Liver (tissue), 9 donors: ENCODE measurements around the gene NHLRC1. TPM values are rescaled to one million over a fixed set of nuclear protein-coding genes. Genes with fewer than 3 reads are reported as not detected.
A peak's percentile ranks its signal among the peaks of the same experiment; 100 is the strongest.

Source experiments
- DNase-seq: peaks from one replicate; pipeline ENCODE4 v3.0.0-alpha.2; 2017; ENCODE audit warnings: low spot score
- H3K27ac ChIP-seq, 2 donors: one replicate each; pipeline ENCODE4 v1.7.0; 2013; ENCODE audit warnings: inconsistent platforms in 2 of 2, low read length in 2 of 2, control low read depth in 1 of 2, low read depth in 1 of 2, mild to moderate bottlenecking in 1 of 2
- H3K27me3 ChIP-seq, 4 donors: one replicate each; pipeline versions ENCODE4 v1.6.1 to v1.7.0; 2013; ENCODE audit warnings: low read length in 3 of 4, inconsistent platforms in 1 of 4, mild to moderate bottlenecking in 1 of 4, moderate library complexity in 1 of 4; ENCODE audit not compliant: control insufficient read depth in 4 of 4, insufficient read depth in 4 of 4
- H3K36me3 ChIP-seq, 4 donors: one replicate each; pipeline versions ENCODE4 v1.6.1 to v1.7.0; 2013; ENCODE audit warnings: low read length in 3 of 4, mild to moderate bottlenecking in 3 of 4, low read depth in 1 of 4, moderate library complexity in 1 of 4; ENCODE audit not compliant: control insufficient read depth in 4 of 4, insufficient read depth in 3 of 4
- H3K4me1 ChIP-seq, 4 donors: one replicate each; pipeline versions ENCODE4 v1.6.1 to v1.7.0; 2013; ENCODE audit warnings: low read length in 3 of 4, mild to moderate bottlenecking in 3 of 4, moderate library complexity in 1 of 4; ENCODE audit not compliant: control insufficient read depth in 4 of 4, insufficient read depth in 4 of 4
- H3K4me3 ChIP-seq, 3 donors: one replicate each; pipeline versions ENCODE4 v1.6.1 to v1.7.0; 2013; ENCODE audit warnings: low read length in 3 of 3, control low read depth in 1 of 3, low read depth in 1 of 3, mild to moderate bottlenecking in 1 of 3
- H3K9ac ChIP-seq, 2 donors: one replicate each; pipeline ENCODE4 v1.7.0; 2013; ENCODE audit warnings: low read length in 2 of 2, mild to moderate bottlenecking in 2 of 2, moderate library complexity in 2 of 2, control low read depth in 1 of 2, low read depth in 1 of 2
- H3K9me3 ChIP-seq, 4 donors: one replicate each; pipeline versions ENCODE4 v1.6.1 to v1.7.0; 2013; ENCODE audit warnings: low read length in 3 of 4; ENCODE audit not compliant: control insufficient read depth in 4 of 4
- EGR1 ChIP-seq, 2 donors: IDR thresholded peaks; 2 replicates each; pipeline ENCODE4 v1.6.1; 2016 to 2018; ENCODE audit warnings: antibody characterized with exemption in 2 of 2, low read depth in 2 of 2
- FOXA1 ChIP-seq: IDR thresholded peaks from 2 replicates; pipeline ENCODE4 v1.6.1; 2016; ENCODE audit warnings: antibody characterized with exemption
- FOXA2 ChIP-seq: IDR thresholded peaks from 2 replicates; pipeline ENCODE4 v1.6.1; 2016; ENCODE audit warnings: antibody characterized with exemption
- GABPA ChIP-seq, 2 donors: IDR thresholded peaks in 1 of 2; conservative IDR thresholded peaks in 1 of 2; 2 replicates each; pipeline ENCODE4 v1.6.1; 2016; ENCODE audit warnings: antibody characterized with exemption in 2 of 2, mild to moderate bottlenecking in 1 of 2, moderate library complexity in 1 of 2
- HNF4A ChIP-seq, 2 donors: conservative IDR thresholded peaks; 2 replicates each; pipeline ENCODE4 v1.6.1; 2016; ENCODE audit warnings: antibody characterized with exemption in 2 of 2, mild to moderate bottlenecking in 2 of 2
- HNF4G ChIP-seq: IDR thresholded peaks from 2 replicates; pipeline ENCODE4 v1.6.1; 2016; ENCODE audit warnings: antibody characterized with exemption
- JUND ChIP-seq, 2 donors: IDR thresholded peaks; 2 replicates each; pipeline ENCODE4 v1.6.1; 2016; ENCODE audit warnings: antibody characterized with exemption in 2 of 2
- NR2F2 ChIP-seq: IDR thresholded peaks from 2 replicates; pipeline ENCODE4 v1.6.1; 2016; ENCODE audit warnings: antibody characterized with exemption
- RAD21 ChIP-seq, 2 donors: IDR thresholded peaks; 2 replicates each; pipeline ENCODE4 v1.6.1; 2016; ENCODE audit warnings: antibody characterized with exemption in 2 of 2, mild to moderate bottlenecking in 2 of 2
- RXRA ChIP-seq, 2 donors: IDR thresholded peaks; 2 replicates each; pipeline ENCODE4 v1.6.1; 2017 to 2018; ENCODE audit warnings: antibody characterized with exemption in 2 of 2, mild to moderate bottlenecking in 1 of 2
- SP1 ChIP-seq: IDR thresholded peaks from 2 replicates; pipeline ENCODE4 v1.6.1; 2018; ENCODE audit warnings: antibody characterized with exemption, mild to moderate bottlenecking
- TAF1 ChIP-seq: conservative IDR thresholded peaks from 2 replicates; pipeline ENCODE4 v1.6.1; 2016; ENCODE audit warnings: antibody characterized with exemption, mild to moderate bottlenecking
- YY1 ChIP-seq: IDR thresholded peaks from 2 replicates; pipeline ENCODE4 v1.6.1; 2016; ENCODE audit warnings: antibody characterized with exemption, mild to moderate bottlenecking
- WGBS: extraction: QIAGEN DNeasy Blood & Tissue Kit; methylation state at CpG from one replicate; pipeline ENCODE4 v1.1.7; 2013; 5-methylcytosine and 5-hydroxymethylcytosine counted together
- polyA plus RNA-seq, 2 donors: library from polyadenylated mRNA; stranded (reverse) in 1 of 2; unstranded in 1 of 2; fragments of 200-250 nt in 1 of 2; fragments of >200 nt in 1 of 2; fragmentation: Nextera tagmentation in 1 of 2; extraction: Ambion mirVana in 1 of 2; gene quantifications; one replicate each; pipeline versions ENCODE4 v1.2.1 to v1.2.3, GENCODE V29; 2013 to 2015
- total RNA-seq, 2 donors: library from RNA; depleted of rRNA; stranded (reverse); fragments of >200 nt; gene quantifications; one replicate each; pipeline ENCODE4 v1.2.3, GENCODE V29; 2014
- TF ChIP-seq, protein P1 (sequence below): IDR thresholded peaks from 2 replicates; pipeline ENCODE4 v1.6.1; 2016; ENCODE audit warnings: antibody characterized with exemption
- TF ChIP-seq, protein P2 (sequence below): fragments of 150-350 bp; IDR thresholded peaks from 2 replicates; pipeline ENCODE4 v1.5.1; 2017; ENCODE audit warnings: improper control_type of control experiment, low read depth, low read length; ENCODE audit not compliant: missing input control
- TF ChIP-seq, protein P3 (sequence below): IDR thresholded peaks from 2 replicates; pipeline ENCODE4 v1.6.1; 2016; ENCODE audit warnings: antibody characterized with exemption, mild to moderate bottlenecking
- TF ChIP-seq, protein P4 (sequence below): IDR thresholded peaks from 2 replicates; pipeline ENCODE4 v1.6.1; 2016; ENCODE audit warnings: antibody characterized with exemption
- TF ChIP-seq, protein P5 (sequence below): IDR thresholded peaks from 2 replicates; pipeline ENCODE4 v1.6.1; 2016; ENCODE audit warnings: antibody characterized with exemption
- donor health status: healthy.
- donor health status: healthy.
- donor health status: healthy.
- donor health status: healthy.
- donor health status: healthy.

NHLRC1 gene
- total and polyA plus RNA-seq, 4 donors: 2.1 to 4.4 (median 3.0) TPM

DNA sequence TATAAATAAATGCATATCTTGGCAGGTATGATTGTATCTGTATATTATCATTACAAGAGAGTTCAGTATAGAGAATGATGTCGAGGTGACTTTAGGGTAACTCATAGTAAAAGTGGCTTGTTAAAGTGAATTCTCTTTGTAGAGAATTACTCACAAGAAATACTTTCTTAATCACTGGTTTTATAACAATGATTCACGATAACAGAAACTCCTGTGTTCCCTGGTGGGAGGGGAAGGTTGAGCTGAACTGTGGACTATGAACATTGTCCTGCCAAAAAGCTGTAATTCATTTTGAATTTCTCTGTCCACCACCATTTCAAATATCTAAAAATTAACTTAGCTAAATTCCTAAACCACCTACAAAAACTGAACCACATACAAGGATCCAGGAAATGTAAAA is 24.7 kb upstream of the NHLRC1 start:
- DNase-seq: no peak
- TF ChIP-seq, protein P1, sequence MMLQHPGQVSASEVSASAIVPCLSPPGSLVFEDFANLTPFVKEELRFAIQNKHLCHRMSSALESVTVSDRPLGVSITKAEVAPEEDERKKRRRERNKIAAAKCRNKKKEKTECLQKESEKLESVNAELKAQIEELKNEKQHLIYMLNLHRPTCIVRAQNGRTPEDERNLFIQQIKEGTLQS: no peak
- TF ChIP-seq JUND (IDR thresholded peaks at IDR 0.05): peak; percentile 30 to 51
- TF ChIP-seq, protein P2, sequence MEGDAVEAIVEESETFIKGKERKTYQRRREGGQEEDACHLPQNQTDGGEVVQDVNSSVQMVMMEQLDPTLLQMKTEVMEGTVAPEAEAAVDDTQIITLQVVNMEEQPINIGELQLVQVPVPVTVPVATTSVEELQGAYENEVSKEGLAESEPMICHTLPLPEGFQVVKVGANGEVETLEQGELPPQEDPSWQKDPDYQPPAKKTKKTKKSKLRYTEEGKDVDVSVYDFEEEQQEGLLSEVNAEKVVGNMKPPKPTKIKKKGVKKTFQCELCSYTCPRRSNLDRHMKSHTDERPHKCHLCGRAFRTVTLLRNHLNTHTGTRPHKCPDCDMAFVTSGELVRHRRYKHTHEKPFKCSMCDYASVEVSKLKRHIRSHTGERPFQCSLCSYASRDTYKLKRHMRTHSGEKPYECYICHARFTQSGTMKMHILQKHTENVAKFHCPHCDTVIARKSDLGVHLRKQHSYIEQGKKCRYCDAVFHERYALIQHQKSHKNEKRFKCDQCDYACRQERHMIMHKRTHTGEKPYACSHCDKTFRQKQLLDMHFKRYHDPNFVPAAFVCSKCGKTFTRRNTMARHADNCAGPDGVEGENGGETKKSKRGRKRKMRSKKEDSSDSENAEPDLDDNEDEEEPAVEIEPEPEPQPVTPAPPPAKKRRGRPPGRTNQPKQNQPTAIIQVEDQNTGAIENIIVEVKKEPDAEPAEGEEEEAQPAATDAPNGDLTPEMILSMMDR: no peak
- no peak for TF ChIP-seq FOXA1
- TF ChIP-seq GABPA (IDR thresholded peaks at IDR 0.05 in 1 of 2, conservative IDR thresholded peaks at IDR 0.05 in 1 of 2): no peak
- TF ChIP-seq EGR1 (IDR thresholded peaks at IDR 0.05; ENCODE audit: low read depth in 2 of 2): no peak
- TF ChIP-seq SP1: peak; percentile 66
- peak; percentile 95 to 98 for TF ChIP-seq HNF4A (conservative IDR thresholded peaks at IDR 0.05)
- no peak for TF ChIP-seq NR2F2
- TF ChIP-seq, protein P3, sequence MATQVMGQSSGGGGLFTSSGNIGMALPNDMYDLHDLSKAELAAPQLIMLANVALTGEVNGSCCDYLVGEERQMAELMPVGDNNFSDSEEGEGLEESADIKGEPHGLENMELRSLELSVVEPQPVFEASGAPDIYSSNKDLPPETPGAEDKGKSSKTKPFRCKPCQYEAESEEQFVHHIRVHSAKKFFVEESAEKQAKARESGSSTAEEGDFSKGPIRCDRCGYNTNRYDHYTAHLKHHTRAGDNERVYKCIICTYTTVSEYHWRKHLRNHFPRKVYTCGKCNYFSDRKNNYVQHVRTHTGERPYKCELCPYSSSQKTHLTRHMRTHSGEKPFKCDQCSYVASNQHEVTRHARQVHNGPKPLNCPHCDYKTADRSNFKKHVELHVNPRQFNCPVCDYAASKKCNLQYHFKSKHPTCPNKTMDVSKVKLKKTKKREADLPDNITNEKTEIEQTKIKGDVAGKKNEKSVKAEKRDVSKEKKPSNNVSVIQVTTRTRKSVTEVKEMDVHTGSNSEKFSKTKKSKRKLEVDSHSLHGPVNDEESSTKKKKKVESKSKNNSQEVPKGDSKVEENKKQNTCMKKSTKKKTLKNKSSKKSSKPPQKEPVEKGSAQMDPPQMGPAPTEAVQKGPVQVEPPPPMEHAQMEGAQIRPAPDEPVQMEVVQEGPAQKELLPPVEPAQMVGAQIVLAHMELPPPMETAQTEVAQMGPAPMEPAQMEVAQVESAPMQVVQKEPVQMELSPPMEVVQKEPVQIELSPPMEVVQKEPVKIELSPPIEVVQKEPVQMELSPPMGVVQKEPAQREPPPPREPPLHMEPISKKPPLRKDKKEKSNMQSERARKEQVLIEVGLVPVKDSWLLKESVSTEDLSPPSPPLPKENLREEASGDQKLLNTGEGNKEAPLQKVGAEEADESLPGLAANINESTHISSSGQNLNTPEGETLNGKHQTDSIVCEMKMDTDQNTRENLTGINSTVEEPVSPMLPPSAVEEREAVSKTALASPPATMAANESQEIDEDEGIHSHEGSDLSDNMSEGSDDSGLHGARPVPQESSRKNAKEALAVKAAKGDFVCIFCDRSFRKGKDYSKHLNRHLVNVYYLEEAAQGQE: no peak
- peak in 1 of 2 donors; percentile 38 for TF ChIP-seq RXRA (IDR thresholded peaks at IDR 0.05)
- TF ChIP-seq YY1: peak; percentile 91
- TF ChIP-seq FOXA2: no peak
- TF ChIP-seq, protein P4, sequence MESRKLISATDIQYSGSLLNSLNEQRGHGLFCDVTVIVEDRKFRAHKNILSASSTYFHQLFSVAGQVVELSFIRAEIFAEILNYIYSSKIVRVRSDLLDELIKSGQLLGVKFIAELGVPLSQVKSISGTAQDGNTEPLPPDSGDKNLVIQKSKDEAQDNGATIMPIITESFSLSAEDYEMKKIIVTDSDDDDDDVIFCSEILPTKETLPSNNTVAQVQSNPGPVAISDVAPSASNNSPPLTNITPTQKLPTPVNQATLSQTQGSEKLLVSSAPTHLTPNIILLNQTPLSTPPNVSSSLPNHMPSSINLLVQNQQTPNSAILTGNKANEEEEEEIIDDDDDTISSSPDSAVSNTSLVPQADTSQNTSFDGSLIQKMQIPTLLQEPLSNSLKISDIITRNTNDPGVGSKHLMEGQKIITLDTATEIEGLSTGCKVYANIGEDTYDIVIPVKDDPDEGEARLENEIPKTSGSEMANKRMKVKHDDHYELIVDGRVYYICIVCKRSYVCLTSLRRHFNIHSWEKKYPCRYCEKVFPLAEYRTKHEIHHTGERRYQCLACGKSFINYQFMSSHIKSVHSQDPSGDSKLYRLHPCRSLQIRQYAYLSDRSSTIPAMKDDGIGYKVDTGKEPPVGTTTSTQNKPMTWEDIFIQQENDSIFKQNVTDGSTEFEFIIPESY: no peak
- no peak for TF ChIP-seq TAF1
- TF ChIP-seq HNF4G: peak; percentile 66
- TF ChIP-seq RAD21 (IDR thresholded peaks at IDR 0.05): no peak
- TF ChIP-seq, protein P5, sequence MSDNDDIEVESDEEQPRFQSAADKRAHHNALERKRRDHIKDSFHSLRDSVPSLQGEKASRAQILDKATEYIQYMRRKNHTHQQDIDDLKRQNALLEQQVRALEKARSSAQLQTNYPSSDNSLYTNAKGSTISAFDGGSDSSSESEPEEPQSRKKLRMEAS: no peak
- Histone ChIP-seq H3K9me3 (no peaks in the 10 kb centered on the region), H3K9ac (no peak overlapping the region), H3K27ac (peak overlapping the region; percentile 54 to 74), H3K36me3 (peaks cover 1 to 30% (median 22%) of the 10 kb centered on the region in 4 donors), H3K4me1 (peaks cover 2 to 10% (median 3%) of the 10 kb centered on the region in 4 donors), H3K27me3 (no peaks in the 10 kb centered on the region), H3K4me3 (no peak overlapping the region)
- WGBS: 63% methylated on average over 2 of the region's 2 CpGs
